GM23248 (cell line): Measurements from ENCODE around the gene BTG3. TPM values are rescaled to one million over a fixed set of nuclear protein-coding genes. Genes with fewer than 3 reads are reported as not detected.
A peak's percentile ranks its signal among the peaks of the same experiment; 100 is the strongest.

Experiments used
- DNase-seq: peaks from one replicate; pipeline ENCODE4 v3.0.0-alpha.2; 2015
- H2AFZ ChIP-seq: fragments of 200-600 bp; sonication (generic); 2 replicates; pipeline ENCODE4 v1.6.1; 2016; ENCODE audit warnings: antibody characterized with exemption
- H3F3A ChIP-seq: fragments of 200-600 bp; sonication (generic); 2 replicates; pipeline ENCODE4 v1.6.1; 2016; ENCODE audit warnings: mild to moderate bottlenecking, antibody characterized with exemption, mixed run types; ENCODE audit not compliant: insufficient read depth
- H3K27ac ChIP-seq: fragments of 200-600 bp; sonication (generic); 2 replicates; pipeline ENCODE4 v1.5.1; 2016; ENCODE audit warnings: mild to moderate bottlenecking
- H3K27me3 ChIP-seq: fragments of 200-600 bp; sonication (generic); replicated peaks from 2 replicates; pipeline ENCODE4 v1.6.1; 2016; ENCODE audit warnings: mild to moderate bottlenecking; ENCODE audit not compliant: insufficient read depth
- H3K36me3 ChIP-seq: fragments of 200-600 bp; sonication (generic); 2 replicates; pipeline ENCODE4 v1.6.1; 2016; ENCODE audit warnings: low read depth, mild to moderate bottlenecking
- H3K4me1 ChIP-seq: fragments of 200-600 bp; sonication (generic); 2 replicates; pipeline ENCODE4 v1.6.1; 2016; ENCODE audit warnings: mild to moderate bottlenecking; ENCODE audit not compliant: insufficient read depth
- H3K4me2 ChIP-seq: fragments of 200-600 bp; sonication (generic); one replicate; pipeline ENCODE4 v1.6.1; 2016; ENCODE audit warnings: mild to moderate bottlenecking; ENCODE audit not compliant: unreplicated experiment
- H3K4me3 ChIP-seq: fragments of 200-600 bp; sonication (generic); 2 replicates; pipeline ENCODE4 v1.5.1; 2016; ENCODE audit warnings: mild to moderate bottlenecking
- H3K79me2 ChIP-seq: fragments of 200-600 bp; sonication (generic); 2 replicates; pipeline ENCODE4 v1.6.1; 2016; ENCODE audit warnings: mild to moderate bottlenecking; ENCODE audit not compliant: insufficient read depth
- H3K9ac ChIP-seq: fragments of 200-600 bp; sonication (generic); 2 replicates; pipeline ENCODE4 v1.6.1; 2016; ENCODE audit warnings: mild to moderate bottlenecking
- H3K9me2 ChIP-seq: fragments of 200-600 bp; sonication (generic); 2 replicates; pipeline ENCODE4 v1.6.1; 2016; ENCODE audit warnings: mixed run types, mild to moderate bottlenecking, moderate library complexity; ENCODE audit not compliant: insufficient read depth
- H3K9me3 ChIP-seq: fragments of 200-600 bp; sonication (generic); one replicate; pipeline ENCODE4 v1.6.1; 2017; ENCODE audit warnings: low read depth
- H4K20me1 ChIP-seq: fragments of 200-600 bp; sonication (generic); 2 replicates; pipeline ENCODE4 v1.6.0; 2016; ENCODE audit not compliant: insufficient read depth
- EZH2 ChIP-seq: fragments of 200-600 bp; sonication (generic); IDR thresholded peaks from 2 replicates; pipeline ENCODE4 v1.6.1; 2018; ENCODE audit warnings: antibody characterized with exemption, mild to moderate bottlenecking; ENCODE audit not compliant: insufficient read depth, poor library complexity, severe bottlenecking
- EZH2phosphoT487 ChIP-seq: fragments of 200-600 bp; sonication (generic); IDR thresholded peaks from 2 replicates; pipeline ENCODE4 v1.6.1; 2018; ENCODE audit warnings: antibody characterized with exemption, moderate library complexity, mild to moderate bottlenecking, low read depth; ENCODE audit not compliant: insufficient read depth
- WGBS, 2 experiments: methylation state at CpG; one replicate each; pipeline ENCODE4 v1.1.6; 2015 to 2017; ENCODE audit warnings: low lambda C conversion rate in 2 of 2, low coverage in 1 of 2; ENCODE audit errors: missing lambda C conversion rate in 2 of 2; 5-methylcytosine and 5-hydroxymethylcytosine counted together
- in situ Hi-C: fragments of 300-500 bp; cut with MboI; formaldehyde crosslinking; loops from 2 replicates; pipeline ENCODE4 v1.15.0; 2020
- polyA plus RNA-seq: library from polyadenylated mRNA; unstranded; fragments of >200 nt; fragmentation: Nextera tagmentation; extraction: Ambion mirVana; gene quantifications from 2 replicates; pipeline ENCODE4 v1.2.1, GENCODE V29; 2016
- total RNA-seq: library from RNA; depleted of rRNA; stranded (reverse); fragments of >200 nt; shearing (Covaris generic); gene quantifications from 2 replicates; pipeline ENCODE4 v1.2.3, GENCODE V29; 2014

The BTG3 gene
- total and polyA plus RNA-seq, 2 experiments from 2014 or later, result 22.8 to 43.7 TPM

DNA sequence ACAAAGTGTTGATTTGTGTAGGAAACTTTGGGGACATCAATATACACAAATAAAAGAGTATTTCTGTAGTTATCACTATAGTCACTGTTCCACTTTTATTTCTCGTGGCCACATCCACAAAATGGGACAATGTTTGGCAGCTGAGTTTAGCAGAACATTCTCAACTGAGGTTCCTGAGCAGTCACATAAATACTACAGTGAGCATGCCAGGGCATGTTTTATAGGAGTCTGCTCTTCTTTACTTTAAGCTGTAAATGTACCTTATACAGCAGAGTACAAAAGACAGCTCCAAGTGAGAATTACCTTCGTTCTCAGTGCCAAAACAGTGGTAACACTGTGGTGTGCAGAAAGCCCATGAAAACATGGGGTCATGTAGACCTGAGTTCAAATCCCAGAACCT, 5.0 kb downstream of the BTG3 start:
- Histone ChIP-seq H2AFZ (no peak overlapping the region), H3K79me2 (peaks cover 74% of the 10 kb centered on the region), H3K9me2 (no peaks in the 10 kb centered on the region), H3K4me2 (no peak overlapping the region), H3K4me1 (peaks cover 8% of the 10 kb centered on the region), H3K36me3 (peaks cover 15% of the 10 kb centered on the region; the same call in 1 of the 2 replicates), H3K27me3 (no peaks in the 10 kb centered on the region), H4K20me1 (no peaks in the 10 kb centered on the region), H3K9ac (no peak overlapping the region), H3K9me3 (no peaks in the 10 kb centered on the region), H3K4me3 (no peak overlapping the region), H3K27ac (no peak overlapping the region), H3F3A (peaks cover 20% of the 10 kb centered on the region)
- 98% methylated on average over 2 of the region's 2 CpGs for WGBS, 2 experiments
- no peak for DNase-seq
- in situ Hi-C loops, result no loop called here
- TF ChIP-seq EZH2phosphoT487 (no peak), EZH2 (no peak)

DNA sequence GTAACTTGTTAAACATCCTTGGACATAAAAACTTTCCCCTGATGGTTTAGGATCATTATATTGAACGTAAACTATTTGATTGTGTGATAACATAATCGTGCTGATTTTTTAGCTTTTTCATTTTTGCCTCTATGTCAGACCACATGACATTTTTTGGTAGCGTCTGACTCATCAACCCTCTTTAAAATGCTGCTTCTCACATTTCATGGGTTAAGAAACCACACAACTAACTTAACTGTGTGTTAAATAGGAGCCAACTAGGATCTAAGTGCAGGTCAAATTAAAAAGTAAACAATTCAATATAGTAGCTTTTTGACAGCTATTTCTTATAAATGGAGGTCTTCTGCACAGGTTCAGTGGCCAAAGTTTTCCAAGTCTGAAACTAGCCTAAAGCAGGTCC, 9.8 kb downstream of the BTG3 start:
- whole genome bisulfite sequencing, 2 experiments, result 95 to 99% methylated on average over 3 of the region's 3 CpGs
- Histone ChIP-seq H3F3A (no peaks in the 10 kb centered on the region), H3K4me2 (no peak overlapping the region), H3K4me1 (no peaks in the 10 kb centered on the region), H3K9ac (no peak overlapping the region), H3K9me3 (no peaks in the 10 kb centered on the region), H3K27me3 (no peaks in the 10 kb centered on the region), H3K36me3 (peaks cover 37% of the 10 kb centered on the region), H3K79me2 (peaks cover 42% of the 10 kb centered on the region), H2AFZ (no peak overlapping the region), H4K20me1 (no peaks in the 10 kb centered on the region), H3K27ac (no peak overlapping the region), H3K4me3 (no peak overlapping the region), H3K9me2 (no peaks in the 10 kb centered on the region)
- in situ Hi-C loops, result no loop called here
- DNase-seq, result peak; percentile 17
- TF ChIP-seq EZH2phosphoT487 (no peak), EZH2 (no peak)

DNA sequence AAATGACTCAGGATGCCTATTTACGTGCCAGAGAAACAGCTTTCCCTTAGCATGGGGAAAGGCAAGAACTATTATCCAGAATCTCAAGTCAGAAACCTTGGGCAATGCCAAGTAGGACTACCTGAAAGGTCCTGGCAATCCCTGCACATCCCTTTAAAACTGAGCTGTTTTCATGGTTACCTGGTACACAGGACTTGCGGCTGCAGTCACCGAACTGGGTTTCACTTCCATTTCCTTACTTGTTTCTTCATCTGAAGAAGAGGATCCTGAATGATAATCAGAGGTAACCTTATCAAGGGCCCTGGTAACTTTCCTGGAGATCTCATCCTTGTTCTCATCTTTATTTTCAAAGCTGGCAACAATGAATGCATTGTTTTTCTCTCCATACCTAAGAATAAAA, 14.3 kb downstream of the BTG3 start:
- Histone ChIP-seq H3K4me3 (no peak overlapping the region), H3K4me2 (no peak overlapping the region), H3K27ac (no peak overlapping the region), H2AFZ (no peak overlapping the region), H3K36me3 (peaks cover 58% of the 10 kb centered on the region), H3K79me2 (peaks cover 6% of the 10 kb centered on the region), H3K9ac (no peak overlapping the region), H3K9me2 (no peaks in the 10 kb centered on the region), H3K4me1 (no peaks in the 10 kb centered on the region), H3K9me3 (no peaks in the 10 kb centered on the region), H3K27me3 (no peaks in the 10 kb centered on the region), H3F3A (no peaks in the 10 kb centered on the region), H4K20me1 (no peaks in the 10 kb centered on the region)
- TF ChIP-seq EZH2, result no peak
- no peak for TF ChIP-seq EZH2phosphoT487
- no peak for DNase-seq
- in situ Hi-C loops, result no loop called here
- WGBS, 2 experiments, result 98 to 99% methylated on average over 3 of the region's 3 CpGs

DNA sequence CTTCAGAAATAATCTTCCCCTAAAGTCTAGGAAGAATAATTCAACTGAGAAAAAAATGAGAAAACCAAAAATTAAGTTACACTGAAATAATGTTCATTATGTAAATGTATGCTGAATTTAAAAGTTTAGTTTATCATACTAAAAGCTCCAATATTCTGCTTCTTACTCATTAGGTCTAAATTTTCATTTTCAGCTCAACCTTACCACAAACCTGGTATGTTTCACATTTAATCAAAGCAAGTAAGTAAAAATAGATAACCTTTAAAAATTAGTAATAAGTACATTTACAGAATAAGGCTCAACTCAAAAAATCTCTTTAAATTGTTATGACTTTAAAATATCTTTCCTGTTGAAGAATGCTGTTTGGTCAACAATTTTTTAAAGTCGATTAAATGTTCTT, 15.0 kb downstream of the BTG3 start:
- no peak overlapping the region for H2AFZ ChIP-seq
- no peaks in the 10 kb centered on the region for H4K20me1 ChIP-seq
- H3K79me2 ChIP-seq, result peaks cover 4% of the 10 kb centered on the region
- no peaks in the 10 kb centered on the region for H3K9me2 ChIP-seq
- WGBS, 2 experiments, result 93% methylated on average over 1 of the region's 1 CpG
- no peak overlapping the region for H3K9ac ChIP-seq
- H3K27ac ChIP-seq, result no peak overlapping the region
- in situ Hi-C loops, result no loop called here
- no peaks in the 10 kb centered on the region for H3K4me1 ChIP-seq
- no peak overlapping the region for H3K4me3 ChIP-seq
- H3K9me3 ChIP-seq, result no peaks in the 10 kb centered on the region
- H3F3A ChIP-seq, result no peaks in the 10 kb centered on the region
- no peaks in the 10 kb centered on the region for H3K27me3 ChIP-seq
- no peak for DNase-seq
- H3K36me3 ChIP-seq, result peaks cover 62% of the 10 kb centered on the region
- TF ChIP-seq EZH2 (no peak), EZH2phosphoT487 (no peak)
- H3K4me2 ChIP-seq, result no peak overlapping the region

DNA sequence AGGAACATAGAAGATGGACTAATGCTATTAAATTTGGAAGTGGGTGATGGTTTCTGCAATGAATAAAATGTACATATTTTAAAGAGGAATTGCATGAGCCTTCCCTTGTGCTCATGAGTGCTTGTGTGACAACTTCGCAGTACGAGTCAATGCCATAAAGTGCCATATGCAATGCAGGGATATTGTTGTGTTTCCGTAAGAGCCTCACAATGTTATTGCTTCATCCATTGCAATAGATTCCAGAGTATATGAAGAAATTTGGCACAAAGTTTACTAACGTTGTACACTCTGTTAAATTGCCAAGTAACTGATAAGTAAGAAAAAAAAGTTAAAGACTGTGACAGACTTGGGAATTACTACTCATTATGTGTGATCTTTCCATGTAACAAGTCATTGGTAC, 22.3 kb downstream of the BTG3 start:
- H3K27me3 ChIP-seq, result no peaks in the 10 kb centered on the region
- no peak overlapping the region for H3K27ac ChIP-seq
- no peaks in the 10 kb centered on the region for H4K20me1 ChIP-seq
- H3F3A ChIP-seq, result no peaks in the 10 kb centered on the region
- H3K9me3 ChIP-seq, result no peaks in the 10 kb centered on the region
- no peak overlapping the region for H3K4me2 ChIP-seq
- H3K9ac ChIP-seq, result no peak overlapping the region
- peak; percentile 16 for DNase-seq
- no peaks in the 10 kb centered on the region for H3K9me2 ChIP-seq
- 77 to 78% methylated on average over 4 of the region's 4 CpGs for WGBS, 2 experiments
- H3K4me1 ChIP-seq, result no peaks in the 10 kb centered on the region
- TF ChIP-seq EZH2phosphoT487 (no peak), EZH2 (no peak)
- in situ Hi-C loops, result no loop called here
- no peaks in the 10 kb centered on the region for H3K79me2 ChIP-seq
- H2AFZ ChIP-seq, result no peak overlapping the region
- no peak overlapping the region for H3K4me3 ChIP-seq
- peaks cover 19% of the 10 kb centered on the region for H3K36me3 ChIP-seq
